ENCODE data around the gene ZNF737. TPM values are rescaled to one million over a fixed set of nuclear protein-coding genes. Genes with fewer than 3 reads are reported as not detected.

ZNF737 gene
- total and polyA plus RNA-seq, 2 of the 4 experiments (the other 2 are of a cell fraction): 2.0 to 5.0 TPM

DNA sequence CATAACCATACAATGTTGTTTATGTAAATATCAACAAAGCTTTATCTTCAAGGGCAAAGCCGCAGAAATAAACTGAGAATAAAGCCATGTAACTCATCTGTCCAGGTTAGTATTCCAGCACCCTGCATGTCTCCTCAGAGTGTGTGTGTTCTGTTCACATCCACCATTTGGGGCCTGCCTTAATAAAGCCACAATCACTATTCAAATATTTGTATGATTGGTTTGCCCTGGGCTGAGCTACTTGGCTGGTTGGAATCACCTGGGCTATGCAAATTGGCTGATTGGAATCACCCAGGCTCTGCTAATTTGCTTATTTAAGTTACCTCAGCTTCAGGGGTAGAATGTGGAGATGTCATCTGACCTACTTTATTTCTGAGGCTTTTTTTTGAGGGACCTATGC lies 42.4 kb upstream of the ZNF737 start:
- no peak overlapping the region for H3K27ac ChIP-seq (ENCODE audit: insufficient read depth, low read length)

More for the DNA sequence above, 42.4 kb upstream of the ZNF737 start:
- no peak overlapping the region for H2AFZ ChIP-seq (replicated peaks; ENCODE audit: low read length, poor library complexity)
- WGBS, 2 experiments (ENCODE audit: extremely low coverage in 2 of 2, insufficient read length in 1 of 2): no CpG with 5 or more reads among the region's 1 CpG
- DNase-seq (no peak), ATAC-seq (ENCODE audit: low read depth) (no peak)
- no TSS peak for BruUV-seq (replicated peaks)
- no peak overlapping the region for H2BK20ac ChIP-seq (ENCODE audit: low read depth, low read length)
- H3K9me3 ChIP-seq (ENCODE audit: control insufficient read depth, insufficient read depth, low read length): peaks cover 21% of the 10 kb centered on the region
- no peak overlapping the region for H4K8ac ChIP-seq (ENCODE audit: low read depth in 2 of 2, low read length in 2 of 2)
- no peak overlapping the region for H3K4me3 ChIP-seq (ENCODE audit: insufficient read depth, low read depth, low read length)
- intact Hi-C loops (cut with micrococcal nuclease) (loop anchor here (10.0 kb wide), 1 partner anchor 1977 kb away; no protein-coding TSS in a partner anchor), in situ Hi-C loops (cut with MboI; ENCODE audit: low sequenced_read_pairs) (no loop called here), dilution Hi-C loops (cut with HindIII; ENCODE audit: low sequenced_read_pairs, unreplicated experiment) (no loop called here)
- no peak overlapping the region for H3K56ac ChIP-seq (ENCODE audit: extremely low read depth, insufficient read depth, low read length)
- POLR2A ChIA-PET (ENCODE audit: unreplicated experiment): no interaction called here
- H3K4ac ChIP-seq (ENCODE audit: low read depth, low read length): no peak overlapping the region
- H2BK15ac ChIP-seq (ENCODE audit: low read depth, low read length): no peak overlapping the region
- no peaks in the 10 kb centered on the region for H3K36me3 ChIP-seq (ENCODE audit: control insufficient read depth, insufficient read depth, low read length)
- no peak overlapping the region for H4K91ac ChIP-seq (ENCODE audit: insufficient read depth, low read depth, low read length)
- no peaks in the 10 kb centered on the region for H3K9me1 ChIP-seq (ENCODE audit: insufficient read depth, low read length)
- H3K18ac ChIP-seq (ENCODE audit: low read depth, low read length): no peak overlapping the region
- TF ChIP-seq MXI1 (IDR thresholded peaks at IDR 0.05; ENCODE audit: borderline replicate concordance, low read depth, low read length) (no peak), NFE2L2 (IDR thresholded peaks at IDR 0.05; ENCODE audit: low read depth, low read length) (no peak), BHLHE40 (IDR thresholded peaks at IDR 0.05; ENCODE audit: low read depth, low read length) (no peak), MAZ (IDR thresholded peaks at IDR 0.05; ENCODE audit: borderline replicate concordance, low read depth, low read length) (no peak), MAFK (IDR thresholded peaks at IDR 0.05; ENCODE audit: low read depth, low read length) (no peak), SMC3 (IDR thresholded peaks at IDR 0.05; ENCODE audit: low read depth, low read length) (no peak), CEBPB (IDR thresholded peaks at IDR 0.05; ENCODE audit: low read depth, low read length) (no peak), RAD21 (IDR thresholded peaks at IDR 0.05; ENCODE audit: low read length) (no peak), CHD1 (IDR thresholded peaks at IDR 0.05; ENCODE audit: low read depth, low read length) (no peak), USF2 (IDR thresholded peaks at IDR 0.05; ENCODE audit: low read depth, low read length) (no peak), POLR2A (IDR thresholded peaks at IDR 0.05; ENCODE audit: low read depth, low read length) (no peak), RFX5 (IDR thresholded peaks at IDR 0.05; ENCODE audit: low read depth, low read length) (no peak), RCOR1 (IDR thresholded peaks at IDR 0.05; ENCODE audit: insufficient replicate concordance, low read length) (no peak), FOS (IDR thresholded peaks at IDR 0.05; ENCODE audit: low read depth, low read length) (no peak)
- TF ChIP-seq, protein P1, sequence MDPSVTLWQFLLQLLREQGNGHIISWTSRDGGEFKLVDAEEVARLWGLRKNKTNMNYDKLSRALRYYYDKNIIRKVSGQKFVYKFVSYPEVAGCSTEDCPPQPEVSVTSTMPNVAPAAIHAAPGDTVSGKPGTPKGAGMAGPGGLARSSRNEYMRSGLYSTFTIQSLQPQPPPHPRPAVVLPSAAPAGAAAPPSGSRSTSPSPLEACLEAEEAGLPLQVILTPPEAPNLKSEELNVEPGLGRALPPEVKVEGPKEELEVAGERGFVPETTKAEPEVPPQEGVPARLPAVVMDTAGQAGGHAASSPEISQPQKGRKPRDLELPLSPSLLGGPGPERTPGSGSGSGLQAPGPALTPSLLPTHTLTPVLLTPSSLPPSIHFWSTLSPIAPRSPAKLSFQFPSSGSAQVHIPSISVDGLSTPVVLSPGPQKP (IDR thresholded peaks at IDR 0.05; ENCODE audit: borderline replicate concordance, low read depth, low read length): no peak
- TF ChIP-seq, protein P2, sequence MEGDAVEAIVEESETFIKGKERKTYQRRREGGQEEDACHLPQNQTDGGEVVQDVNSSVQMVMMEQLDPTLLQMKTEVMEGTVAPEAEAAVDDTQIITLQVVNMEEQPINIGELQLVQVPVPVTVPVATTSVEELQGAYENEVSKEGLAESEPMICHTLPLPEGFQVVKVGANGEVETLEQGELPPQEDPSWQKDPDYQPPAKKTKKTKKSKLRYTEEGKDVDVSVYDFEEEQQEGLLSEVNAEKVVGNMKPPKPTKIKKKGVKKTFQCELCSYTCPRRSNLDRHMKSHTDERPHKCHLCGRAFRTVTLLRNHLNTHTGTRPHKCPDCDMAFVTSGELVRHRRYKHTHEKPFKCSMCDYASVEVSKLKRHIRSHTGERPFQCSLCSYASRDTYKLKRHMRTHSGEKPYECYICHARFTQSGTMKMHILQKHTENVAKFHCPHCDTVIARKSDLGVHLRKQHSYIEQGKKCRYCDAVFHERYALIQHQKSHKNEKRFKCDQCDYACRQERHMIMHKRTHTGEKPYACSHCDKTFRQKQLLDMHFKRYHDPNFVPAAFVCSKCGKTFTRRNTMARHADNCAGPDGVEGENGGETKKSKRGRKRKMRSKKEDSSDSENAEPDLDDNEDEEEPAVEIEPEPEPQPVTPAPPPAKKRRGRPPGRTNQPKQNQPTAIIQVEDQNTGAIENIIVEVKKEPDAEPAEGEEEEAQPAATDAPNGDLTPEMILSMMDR (conservative IDR thresholded peaks at IDR 0.05; ENCODE audit: low read depth, low read length): no peak
- H4K20me1 ChIP-seq (ENCODE audit: insufficient read depth, low read length): no peaks in the 10 kb centered on the region
- H2BK5ac ChIP-seq (ENCODE audit: low read depth, low read length, poor library complexity, severe bottlenecking): no peak overlapping the region
- no peak overlapping the region for H3K9ac ChIP-seq (ENCODE audit: low read depth, low read length)
- H2AK5ac ChIP-seq (ENCODE audit: low read depth, low read length): no peak overlapping the region
- H3K4me2 ChIP-seq (ENCODE audit: low read depth, low read length): no peak overlapping the region
- H3K27me3 ChIP-seq (ENCODE audit: control insufficient read depth, insufficient read depth, low read length): no peaks in the 10 kb centered on the region
- no peaks in the 10 kb centered on the region for H3K4me1 ChIP-seq (ENCODE audit: control insufficient read depth, insufficient read depth, low read length)
- H3K14ac ChIP-seq (replicated peaks; ENCODE audit: low read depth, low read length): no peak overlapping the region
- H4K5ac ChIP-seq (ENCODE audit: low read depth, low read length): no peak overlapping the region
- H3K23ac ChIP-seq (ENCODE audit: low read depth, low read length): no peak overlapping the region
- H2AK9ac ChIP-seq (replicated peaks; ENCODE audit: low read depth, low read length, poor library complexity): no peak overlapping the region
- H2BK120ac ChIP-seq (ENCODE audit: low read depth, low read length): no peak overlapping the region
- CTCF ChIA-PET: no interaction called here
- H3K79me1 ChIP-seq (ENCODE audit: low read depth in 1 of 2, low read length in 2 of 2): no peaks in the 10 kb centered on the region

Measured in IMR-90 (cell line).